Natural killer cell (primary cell): ENCODE measurements around the gene CYTH4. TPM values are rescaled to one million over a fixed set of nuclear protein-coding genes. Genes with fewer than 3 reads are reported as not detected.

Source experiments
- ATAC-seq, 3 donors: fragments of 150-1000 bp in 2 of 3; fragments of 200-7000 bp in 1 of 3; cut with Tn5 transposase; 1 replicate in 1 of 3; 2 replicates in 2 of 3; pipeline ENCODE4 v1.10.0; 2021; ENCODE audit warnings: mild to moderate bottlenecking in 2 of 3, moderate library complexity in 2 of 3
- DNase-seq, 2 donors: peaks; one replicate each; pipeline versions ENCODE4 v3.0.0 to v3.0.0-alpha.2; 2013 to 2021; ENCODE audit warnings: mixed read lengths in 1 of 2
- H3K27ac ChIP-seq: one replicate; pipeline ENCODE4 v1.5.1; 2013; ENCODE audit warnings: mild to moderate bottlenecking, low read length
- H3K27me3 ChIP-seq: one replicate; pipeline ENCODE4 v1.6.1; 2013; ENCODE audit warnings: low read length; ENCODE audit not compliant: control insufficient read depth, insufficient read depth
- H3K36me3 ChIP-seq: one replicate; pipeline ENCODE4 v1.6.1; 2013; ENCODE audit warnings: low read length; ENCODE audit not compliant: control insufficient read depth, insufficient read depth
- H3K4me1 ChIP-seq: one replicate; pipeline ENCODE4 v1.6.1; 2013; ENCODE audit warnings: low read length; ENCODE audit not compliant: control insufficient read depth, insufficient read depth
- H3K4me3 ChIP-seq: one replicate; pipeline ENCODE4 v1.5.1; 2013; ENCODE audit warnings: low read length
- H3K9me3 ChIP-seq: one replicate; pipeline ENCODE4 v1.6.1; 2013; ENCODE audit warnings: low read length; ENCODE audit not compliant: control insufficient read depth, insufficient read depth
- H3K27ac Mint-ChIP-seq, 2 donors: one replicate each; pipeline ENCODE4 v1.8.0; 2022; ENCODE audit warnings: mild to moderate bottlenecking in 2 of 2, mixed read lengths in 2 of 2, moderate library complexity in 1 of 2
- H3K27me3 Mint-ChIP-seq, 2 donors: one replicate each; pipeline ENCODE4 v1.8.0; 2022; ENCODE audit warnings: low read depth in 2 of 2, mixed read lengths in 2 of 2
- H3K36me3 Mint-ChIP-seq: one replicate; pipeline ENCODE4 v1.8.0; 2022; ENCODE audit warnings: mixed read lengths
- H3K4me1 Mint-ChIP-seq, 2 donors: one replicate each; pipeline ENCODE4 v1.8.0; 2022; ENCODE audit warnings: mixed read lengths in 2 of 2
- H3K4me3 Mint-ChIP-seq: one replicate; pipeline ENCODE4 v1.8.0; 2022; ENCODE audit warnings: mild to moderate bottlenecking, moderate library complexity, mixed read lengths
- H3K9me3 Mint-ChIP-seq, 2 donors: one replicate each; pipeline ENCODE4 v1.8.0; 2022; ENCODE audit warnings: mixed read lengths in 2 of 2
- CTCF ChIP-seq: fragments of 200-600 bp; IDR thresholded peaks from one replicate; pipeline ENCODE4 v1.8.0; 2022; ENCODE audit warnings: antibody characterized with exemption
- WGBS: methylation state at CpG from one replicate; pipeline ENCODE4 v1.1.7; 2013; ENCODE audit warnings: missing lambda C conversion rate; ENCODE audit not compliant: insufficient coverage; 5-methylcytosine and 5-hydroxymethylcytosine counted together
- intact Hi-C: fragments of 100-400 bp; cut with micrococcal nuclease; formaldehyde crosslinking; loops from one replicate; pipeline ENCODE4 v1.14.2; 2022
- total RNA-seq, 4 donors: library from RNA; stranded (reverse); fragments of 120-200 nt in 1 of 4; gene quantifications; one replicate each; pipeline versions ENCODE4 v1.2.3 to v1.2.4, GENCODE V29; 2013 to 2022

The CYTH4 gene
- total RNA-seq, 3 donors from 2014 or later (not counting 1 experiment from before 2014, with no cell fraction given), result 219 to 260 (median 249) TPM

- H3K4me1 ChIP-seq, result peaks cover 91% of the 10 kb centered on the region
- Mint-ChIP-seq H3K9me3 (no peaks in the 10 kb centered on the region), H3K27me3 (no peaks in the 10 kb centered on the region), H3K27ac (peak overlapping the region in 1 of 2 donors; percentile 91), H3K36me3 (no peaks in the 10 kb centered on the region), H3K4me1 (peaks cover 63 to 74% of the 10 kb centered on the region in 2 donors), H3K4me3 (no peak overlapping the region)
- no peak overlapping the region for H3K27ac ChIP-seq
- H3K9me3 ChIP-seq, result no peaks in the 10 kb centered on the region
- ATAC-seq (no peak), DNase-seq (no peak)
- no peaks in the 10 kb centered on the region for H3K36me3 ChIP-seq
- H3K4me3 ChIP-seq, result no peak overlapping the region
- H3K27me3 ChIP-seq, result no peaks in the 10 kb centered on the region
- intact Hi-C loops, result loop anchor here (5.0 kb wide), 1 partner anchor 35 kb away; the partner anchor contains the start of gene RAC2
- no peak for TF ChIP-seq CTCF
- WGBS, result 95% methylated on average over 11 of the region's 11 CpGs
Measured at GRCh38 chr22:37277384-37277783, 4.9 kb upstream of the CYTH4 start.

- H3K27me3 Mint-ChIP-seq, result no peaks in the 10 kb centered on the region
- Histone ChIP-seq H3K27me3 (no peaks in the 10 kb centered on the region), H3K36me3 (no peaks in the 10 kb centered on the region), H3K27ac (no peak overlapping the region), H3K4me1 (peaks cover 95% of the 10 kb centered on the region), H3K4me3 (no peak overlapping the region), H3K9me3 (no peaks in the 10 kb centered on the region)
- intact Hi-C loops, result loop anchor here (5.0 kb wide), 1 partner anchor 36 kb away; the partner anchor contains the start of gene RAC2
- ATAC-seq, result no peak
- no peaks in the 10 kb centered on the region for H3K36me3 Mint-ChIP-seq
- H3K27ac Mint-ChIP-seq, result peak overlapping the region; percentile 86 to 91
- H3K4me1 Mint-ChIP-seq, result peaks cover 69 to 80% of the 10 kb centered on the region in 2 donors
- H3K4me3 Mint-ChIP-seq, result peak overlapping the region; percentile 82
- TF ChIP-seq CTCF, result no peak
- no peaks in the 10 kb centered on the region for H3K9me3 Mint-ChIP-seq
- DNase-seq, result no peak
- 76% methylated on average over 5 of the region's 5 CpGs for WGBS
Measured at GRCh38 chr22:37278261-37278660, 4.0 kb upstream of the CYTH4 start.

- TF ChIP-seq CTCF, result no peak
- WGBS, result 44% methylated on average over 17 of the region's 17 CpGs
- peak; percentile 44 to 48 for DNase-seq
- H3K4me1 ChIP-seq, result peaks cover 95% of the 10 kb centered on the region
- no peaks in the 10 kb centered on the region for H3K27me3 ChIP-seq
- H3K36me3 ChIP-seq, result no peaks in the 10 kb centered on the region
- Mint-ChIP-seq H3K36me3 (no peaks in the 10 kb centered on the region), H3K9me3 (no peaks in the 10 kb centered on the region), H3K27ac (peak overlapping the region; percentile 86 to 91), H3K4me1 (peaks cover 65 to 78% of the 10 kb centered on the region in 2 donors), H3K4me3 (peak overlapping the region; percentile 82), H3K27me3 (no peaks in the 10 kb centered on the region)
- intact Hi-C loops, result loop anchor here (5.0 kb wide), 1 partner anchor 37 kb away; the partner anchor contains the start of gene RAC2
- H3K27ac ChIP-seq, result peak overlapping the region; percentile 58
- ATAC-seq, result peak; percentile 61 to 91 (median 80)
- H3K9me3 ChIP-seq, result no peaks in the 10 kb centered on the region
- no peak overlapping the region for H3K4me3 ChIP-seq
Measured at GRCh38 chr22:37279331-37280181, 2.8 kb upstream of the CYTH4 start.
